Measurements from ENCODE around the gene RNF43.
"Not testable (repeated sequence)": the region's sequence is repeated elsewhere in the genome, so short reads cannot be mapped to it uniquely, and the experiment has no call there.

RNF43 gene

DNA sequence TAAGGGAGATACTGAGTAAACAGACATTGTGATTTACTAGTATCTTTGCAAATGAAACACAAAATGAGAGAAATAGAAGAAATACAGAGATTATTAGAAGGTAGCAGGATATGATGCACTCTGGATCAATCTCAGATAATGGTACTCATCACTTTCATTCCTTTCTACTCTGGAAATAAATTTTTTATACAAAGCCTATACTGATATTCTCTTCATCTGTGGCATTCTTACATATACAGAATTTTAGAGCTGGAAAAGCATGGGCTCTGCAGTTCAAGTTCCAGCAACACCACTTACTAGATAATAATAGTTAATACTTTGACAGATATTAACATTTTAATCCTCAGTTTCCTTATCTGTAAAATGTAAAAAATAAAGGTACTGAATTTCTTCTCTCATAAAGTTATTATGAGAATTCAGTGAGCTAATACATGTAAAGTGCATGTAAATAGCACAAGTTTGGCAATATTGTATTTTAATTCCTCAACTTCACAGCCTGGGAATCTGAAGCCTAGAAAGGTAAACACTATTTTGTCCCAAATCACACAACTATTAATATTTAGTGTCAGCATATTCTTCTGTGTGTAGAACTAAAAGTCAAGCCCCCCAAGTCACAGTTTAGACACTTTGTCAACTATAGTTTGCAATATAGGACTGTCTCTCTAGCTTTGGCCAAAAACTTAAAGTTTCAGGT is 6.5 kb downstream of the RNF43 start:
- in situ Hi-C loops (cut with HindIII; ENCODE audit: low sequenced_read_pairs): no loop called here

DNA sequence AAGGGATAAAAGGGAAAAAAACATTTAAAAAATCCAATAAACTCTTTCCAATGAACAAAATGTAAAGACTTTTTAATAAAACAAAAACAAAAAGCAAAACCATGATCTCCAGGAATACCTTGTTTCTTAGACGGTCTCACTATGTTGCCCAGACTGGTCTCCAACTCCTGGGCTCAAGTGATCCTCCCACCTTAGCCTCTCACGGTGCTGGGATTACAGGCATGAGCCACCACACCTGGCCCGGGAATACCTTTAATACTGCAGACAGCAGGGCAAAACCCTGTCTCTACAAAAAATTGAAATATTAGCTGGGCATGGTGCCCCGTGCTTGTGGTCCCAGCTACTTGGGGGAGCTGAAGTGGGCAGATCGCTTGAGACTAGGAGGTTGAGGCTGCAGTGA is 7.9 kb downstream of the RNF43 start:
- in situ Hi-C loops (cut with HindIII; ENCODE audit: low sequenced_read_pairs): no loop called here

DNA sequence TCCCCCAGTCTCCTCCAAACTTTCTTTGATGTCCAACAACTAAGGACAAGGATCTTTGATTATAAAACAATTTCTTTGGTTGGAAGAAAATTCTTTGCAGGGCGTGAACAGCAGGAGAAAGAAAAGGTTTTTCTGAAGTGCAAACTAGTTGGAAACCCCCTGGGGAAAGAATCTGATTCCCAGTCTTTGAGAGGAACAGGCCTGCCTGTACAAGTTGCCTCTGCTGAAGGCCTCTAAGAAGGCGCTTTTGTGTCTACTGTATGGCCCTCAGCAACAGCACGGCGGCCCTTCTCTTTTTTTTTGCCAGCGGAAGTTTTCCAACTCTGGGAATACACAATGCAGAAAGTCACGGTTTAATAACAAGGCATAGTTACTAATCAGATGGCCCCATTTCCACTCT is 14.0 kb downstream of the RNF43 start:
- in situ Hi-C loops (cut with HindIII; ENCODE audit: low sequenced_read_pairs): no loop called here

DNA sequence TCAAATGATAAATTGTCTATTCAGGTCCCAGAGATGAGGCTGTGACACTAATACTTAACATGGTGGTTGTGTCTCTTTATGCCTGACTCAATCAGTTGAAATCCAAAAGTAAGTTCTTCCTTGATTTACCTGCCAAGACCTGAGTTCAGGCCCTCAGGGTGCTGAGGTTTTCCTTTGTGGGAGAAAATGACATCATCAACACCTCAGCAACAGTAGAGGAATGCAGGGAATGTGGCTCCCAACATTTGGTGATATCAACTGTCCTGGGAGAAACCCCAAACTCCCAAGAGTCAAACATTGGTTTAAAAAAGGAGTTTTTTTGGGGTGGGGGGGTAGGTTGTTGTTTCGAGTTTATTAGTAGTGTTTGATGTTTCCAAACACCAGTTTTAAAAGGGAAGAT is 14.7 kb downstream of the RNF43 start:
- in situ Hi-C loops (cut with HindIII; ENCODE audit: low sequenced_read_pairs): no loop called here

DNA sequence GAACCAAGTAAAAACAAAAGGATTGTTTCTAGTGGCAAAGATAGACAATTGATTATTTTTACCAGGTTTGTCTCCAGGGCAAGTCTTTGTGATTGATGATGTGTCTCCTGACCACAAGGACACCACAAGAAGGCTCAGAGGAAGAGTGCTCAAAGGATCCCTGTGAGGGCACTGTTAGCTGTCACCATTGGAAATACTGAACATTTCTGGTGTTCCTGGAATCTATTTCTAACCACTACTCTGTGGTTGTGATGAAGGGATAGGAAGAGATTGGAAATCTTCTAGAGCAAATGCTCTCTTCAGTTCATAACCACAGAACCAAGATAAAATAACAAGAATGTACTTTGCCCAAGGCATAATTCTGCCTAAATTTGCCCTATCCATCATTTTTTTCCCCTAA is 15.3 kb downstream of the RNF43 start:
- in situ Hi-C loops (cut with HindIII; ENCODE audit: low sequenced_read_pairs): no loop called here

DNA sequence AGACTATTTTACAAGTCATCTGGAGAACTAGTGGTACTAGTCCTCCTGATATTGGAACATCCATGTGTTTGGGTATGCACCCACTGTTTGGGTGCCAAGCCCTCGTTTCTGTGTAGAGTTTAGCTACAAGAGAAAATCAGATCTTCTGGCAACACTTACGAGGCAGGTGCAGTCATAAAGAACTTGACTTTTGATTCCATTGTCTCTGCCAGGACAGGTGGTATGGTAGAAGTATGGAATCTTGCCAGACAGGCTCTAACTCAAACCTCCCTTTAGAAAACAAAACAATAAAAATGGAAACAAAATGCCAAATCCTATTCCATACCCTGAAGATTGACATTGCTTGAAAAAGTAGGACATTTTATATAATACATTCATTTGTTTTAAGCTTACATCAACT is 16.0 kb downstream of the RNF43 start:
- in situ Hi-C loops (cut with HindIII; ENCODE audit: low sequenced_read_pairs): no loop called here

DNA sequence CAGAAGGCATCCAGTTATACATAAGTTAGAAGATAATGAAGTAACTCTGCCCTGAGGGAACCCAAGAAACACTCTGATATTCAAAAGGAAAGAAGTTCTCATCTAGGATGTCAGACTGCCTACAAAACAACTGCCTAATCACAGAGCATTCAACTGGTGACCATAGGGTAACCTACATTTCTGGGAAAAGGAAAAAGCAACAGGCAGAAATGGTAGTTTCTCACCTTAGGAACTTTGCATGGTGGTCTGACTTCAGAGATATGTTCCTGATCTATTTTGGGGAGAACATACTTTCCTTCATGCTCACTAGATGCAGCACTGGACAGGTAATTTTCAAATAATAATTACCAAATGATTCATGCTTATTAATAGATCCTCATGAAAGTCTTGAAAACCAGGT is 16.5 kb downstream of the RNF43 start:
- in situ Hi-C loops (cut with HindIII; ENCODE audit: low sequenced_read_pairs): no loop called here

DNA sequence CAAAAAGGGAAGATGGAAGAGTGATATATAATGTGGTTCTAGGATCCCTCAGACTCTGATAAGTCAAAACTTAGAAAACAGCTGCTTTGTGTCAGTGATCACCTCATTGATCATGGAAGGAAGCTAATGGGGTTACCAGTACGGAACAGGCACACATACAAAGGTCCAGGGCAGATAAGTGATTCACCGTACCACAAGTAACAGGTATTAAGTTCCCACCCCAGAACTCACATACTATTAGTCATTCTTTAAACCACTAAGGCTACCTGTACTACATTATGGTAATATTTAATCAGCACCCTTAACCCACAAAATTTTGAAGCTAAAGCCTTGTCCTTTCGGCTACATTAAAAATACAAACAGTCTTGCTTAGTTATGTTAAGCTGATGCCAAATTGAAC is 17.4 kb downstream of the RNF43 start:
- in situ Hi-C loops (cut with HindIII; ENCODE audit: low sequenced_read_pairs): no loop called here

DNA sequence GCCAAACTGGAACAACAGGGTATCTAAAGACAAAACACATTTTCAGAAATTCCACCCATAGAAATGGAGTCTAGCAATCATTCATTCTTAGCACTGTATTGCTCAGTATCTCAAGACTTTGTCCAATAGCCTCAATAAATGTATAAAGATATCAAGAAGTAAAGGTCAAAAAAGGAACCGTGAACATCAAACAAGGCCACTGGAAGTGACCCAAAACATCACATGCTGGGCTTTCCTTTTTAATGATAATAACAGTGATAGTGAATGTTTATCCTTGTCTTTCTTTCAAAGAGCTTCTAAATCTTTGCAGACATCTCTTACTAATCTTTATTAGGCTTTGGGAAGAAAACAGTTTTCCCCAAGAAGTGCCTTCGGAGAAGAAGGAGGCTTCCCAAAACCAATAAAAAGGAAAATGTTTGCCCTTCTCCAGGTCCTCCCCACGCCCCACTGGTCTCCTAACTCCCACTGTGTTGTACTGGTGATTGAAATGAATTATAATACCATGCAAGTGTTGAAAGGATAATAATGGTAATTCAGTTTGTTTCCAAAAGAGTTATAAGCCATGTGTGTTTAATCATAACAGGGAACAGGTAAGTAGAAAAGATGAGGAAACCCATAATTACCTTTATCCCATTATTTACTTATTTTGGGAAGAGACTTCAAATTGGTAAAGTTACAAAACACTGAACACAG is 18.6 kb downstream of the RNF43 start:
- in situ Hi-C loops (cut with HindIII; ENCODE audit: low sequenced_read_pairs): no loop called here

DNA sequence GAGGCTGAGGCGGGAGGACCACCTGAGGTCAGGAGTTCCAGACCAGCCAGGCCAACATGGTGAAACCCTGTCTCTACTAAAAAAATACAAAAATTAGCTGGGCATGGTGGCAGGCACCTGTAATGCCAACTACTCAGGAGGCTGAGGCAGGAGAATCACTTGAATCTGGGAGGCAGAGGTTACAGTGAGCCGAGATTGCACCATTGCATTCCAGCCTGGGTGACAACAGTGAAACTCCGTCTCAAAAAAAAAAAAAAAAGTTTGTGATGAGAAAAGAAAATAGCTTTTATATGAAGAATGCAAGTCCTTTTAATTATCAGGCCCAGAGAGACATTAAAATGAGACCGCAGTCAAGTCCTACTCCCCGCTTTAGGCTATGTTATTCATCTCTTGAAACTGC is 19.9 kb downstream of the RNF43 start:
- in situ Hi-C loops (cut with HindIII; ENCODE audit: low sequenced_read_pairs): not testable (repeated sequence)

DNA sequence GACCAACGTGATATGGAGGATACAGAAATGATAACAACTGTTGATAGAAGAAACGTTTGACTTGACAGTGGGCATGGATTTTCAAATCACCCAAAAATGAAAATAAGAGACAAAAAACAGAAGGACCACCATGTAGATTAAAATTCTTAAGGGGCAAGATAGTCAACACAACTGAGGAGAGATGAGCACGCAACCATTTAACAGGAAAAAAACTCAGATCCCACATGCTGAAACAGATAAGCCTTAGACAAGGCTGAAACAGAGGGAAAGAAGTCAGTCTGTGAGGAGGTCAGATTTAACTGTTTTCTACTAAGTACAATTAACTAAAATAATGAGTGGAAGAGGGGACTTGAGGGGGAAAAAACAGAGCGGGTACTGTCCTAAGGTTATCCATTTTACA is 21.2 kb downstream of the RNF43 start:
- in situ Hi-C loops (cut with HindIII; ENCODE audit: low sequenced_read_pairs): no loop called here

DNA sequence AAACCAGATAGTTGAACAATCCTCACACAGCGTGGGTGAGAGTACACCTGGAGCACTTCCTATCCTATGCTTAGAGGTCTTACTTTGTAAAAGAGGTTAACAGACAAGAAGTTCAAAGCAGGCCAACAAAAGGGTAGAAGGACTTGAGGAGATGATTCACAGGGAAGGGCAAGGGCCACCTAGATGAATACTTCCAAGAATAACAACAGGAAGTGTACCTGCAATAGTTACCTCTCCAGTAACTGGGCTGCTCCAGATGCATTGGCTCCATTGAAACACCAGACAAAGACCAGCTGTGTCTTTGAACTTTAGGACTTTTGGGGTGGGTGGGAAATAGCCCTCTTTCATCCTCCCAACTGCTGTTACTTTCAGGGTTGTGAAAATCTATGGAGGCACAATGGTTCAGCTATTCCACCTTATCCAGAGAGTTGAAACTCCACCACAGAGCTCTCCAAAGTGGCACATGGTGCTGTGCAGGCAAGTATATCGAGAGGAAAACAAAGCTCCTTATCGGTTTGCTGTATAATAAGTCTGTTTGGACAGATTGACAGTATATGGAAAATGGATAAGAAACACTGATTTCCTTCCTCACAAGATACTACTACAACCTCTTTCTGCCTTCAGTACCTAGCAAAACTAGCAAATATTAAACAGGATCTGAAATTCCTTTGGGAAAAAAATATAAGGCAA is 22.7 kb downstream of the RNF43 start:
- in situ Hi-C loops (cut with HindIII; ENCODE audit: low sequenced_read_pairs): no loop called here

DNA sequence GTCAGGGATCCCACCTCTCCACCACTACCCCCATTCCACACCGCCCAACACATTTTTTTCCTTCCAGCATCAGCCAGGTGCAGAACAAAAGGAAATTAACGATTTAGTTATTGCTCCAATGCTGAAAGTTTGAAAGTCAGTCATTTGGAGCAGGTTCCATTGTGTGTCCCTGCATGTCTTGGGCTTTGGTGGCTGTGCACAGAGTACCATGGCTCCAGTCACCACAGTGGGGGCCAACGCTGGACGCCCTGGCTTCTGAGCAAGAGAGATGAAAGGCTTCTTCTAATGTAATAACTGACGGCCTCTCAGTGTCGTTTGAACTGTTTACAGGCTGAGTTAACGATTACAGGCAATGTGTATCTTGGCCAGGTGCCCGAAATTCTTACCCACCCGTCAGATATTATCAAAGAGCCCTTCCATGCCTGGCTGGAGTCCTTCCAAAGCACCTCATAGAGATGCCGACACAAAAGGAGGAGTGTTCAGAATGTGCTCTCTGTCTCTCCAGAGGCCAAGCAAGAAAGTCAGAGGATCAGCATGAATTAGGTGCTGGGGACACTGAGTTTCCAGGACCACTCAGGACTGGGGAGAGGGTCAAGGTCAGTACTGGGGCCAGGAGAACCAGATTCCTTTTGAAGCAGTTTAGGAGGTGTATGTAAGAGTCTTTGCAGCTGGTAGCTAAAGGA is 25.9 kb downstream of the RNF43 start:
- in situ Hi-C loops (cut with HindIII; ENCODE audit: low sequenced_read_pairs): no loop called here

DNA sequence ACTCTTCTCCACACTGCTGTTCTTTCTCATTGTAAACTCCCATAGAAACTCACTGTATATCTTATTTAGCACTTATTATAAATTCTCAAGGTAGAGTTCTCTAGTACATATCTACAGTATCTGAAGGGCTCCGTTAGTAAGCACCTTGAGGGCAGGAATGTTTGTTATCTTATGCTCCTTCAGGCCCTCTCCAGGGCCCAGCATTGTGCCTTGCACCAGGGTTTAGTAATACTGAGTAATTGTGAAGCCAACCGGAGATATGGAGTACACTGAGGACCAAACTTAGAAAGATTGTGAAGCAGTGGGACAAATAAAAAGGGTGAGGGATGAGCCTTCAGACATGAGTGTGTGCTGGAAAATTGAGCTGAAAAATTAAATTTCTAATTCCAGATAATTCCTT is 26.4 kb downstream of the RNF43 start:
- in situ Hi-C loops (cut with HindIII; ENCODE audit: low sequenced_read_pairs): no loop called here

DNA sequence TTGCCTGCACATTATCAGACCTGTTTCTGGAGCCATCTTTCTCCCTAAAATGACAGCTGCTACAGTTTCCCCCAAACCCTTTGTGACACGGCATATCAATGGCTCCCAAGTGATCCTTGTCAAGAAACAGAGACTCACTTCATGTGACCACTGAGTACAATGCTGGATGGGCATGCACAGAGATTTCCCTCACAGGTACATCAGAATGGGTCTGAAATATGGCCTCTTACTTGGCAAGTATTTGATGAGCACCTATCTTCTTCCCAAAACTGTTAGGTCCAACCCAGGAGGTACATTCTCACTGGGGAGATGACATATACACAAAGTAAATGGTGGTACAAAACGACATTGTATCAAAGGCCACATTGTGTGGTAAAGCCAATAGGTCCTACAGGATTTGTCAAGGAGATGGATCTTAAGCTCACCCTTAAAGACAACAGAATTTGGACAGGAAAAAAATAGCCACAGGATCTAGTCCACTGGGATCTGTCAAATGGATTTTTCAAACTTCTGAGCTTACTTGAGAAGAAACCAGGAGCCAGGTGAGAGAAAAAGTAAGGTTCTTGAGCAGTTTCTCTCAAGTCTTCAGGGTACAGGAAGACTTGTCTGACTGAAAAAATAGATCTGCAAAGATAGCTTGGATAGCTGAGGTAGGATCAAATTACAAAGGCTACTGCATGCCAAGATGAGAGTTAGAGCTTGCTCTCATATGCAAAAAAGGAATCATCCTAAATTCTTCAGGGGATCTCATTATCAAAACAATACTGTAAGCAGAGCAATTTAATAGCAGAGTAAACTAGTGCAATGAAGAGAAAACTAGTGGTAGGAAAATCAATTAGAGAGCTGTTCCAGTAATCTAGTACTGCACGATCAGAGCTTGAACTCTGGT is 28.8 kb downstream of the RNF43 start:
- in situ Hi-C loops (cut with HindIII; ENCODE audit: low sequenced_read_pairs): no loop called here

DNA sequence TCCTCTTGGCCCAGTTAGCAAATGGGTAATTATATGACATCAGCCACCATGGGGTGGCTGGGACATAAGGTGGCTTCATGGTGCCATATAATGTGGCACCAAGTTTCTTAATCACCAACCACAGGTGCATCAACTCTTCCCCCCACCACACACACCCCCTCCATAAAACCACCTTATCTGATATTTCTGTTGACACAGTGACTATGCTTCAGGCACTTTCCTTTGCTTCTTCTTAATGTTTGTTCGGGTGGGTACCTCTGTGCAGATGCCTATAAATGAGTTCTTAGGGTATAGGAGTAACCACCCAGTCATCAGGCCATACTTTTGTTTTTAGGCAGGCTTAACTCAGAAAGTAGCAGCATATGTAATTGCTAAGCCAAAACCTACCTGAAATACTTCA is 29.5 kb downstream of the RNF43 start:
- in situ Hi-C loops (cut with HindIII; ENCODE audit: low sequenced_read_pairs): no loop called here

DNA sequence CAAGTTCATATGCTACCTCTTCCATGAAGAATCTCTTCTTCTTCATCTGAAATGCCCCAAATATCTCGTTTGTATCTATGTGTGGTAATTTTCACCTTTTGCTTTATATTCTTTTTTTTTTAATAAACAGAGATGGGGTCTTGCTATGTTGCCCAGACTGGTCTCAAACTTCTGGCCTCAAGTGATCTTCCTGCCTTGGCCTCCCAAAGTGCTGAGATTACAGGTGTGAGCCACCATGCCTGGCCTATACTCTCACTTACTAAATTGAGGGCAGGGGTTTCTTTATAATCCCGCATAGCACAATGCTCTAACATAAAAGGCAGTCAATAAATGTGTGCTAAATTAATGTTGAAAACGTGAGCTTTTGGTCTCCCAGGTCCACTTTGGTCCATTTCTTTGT is 30.6 kb downstream of the RNF43 start:
- in situ Hi-C loops (cut with HindIII; ENCODE audit: low sequenced_read_pairs): no loop called here

DNA sequence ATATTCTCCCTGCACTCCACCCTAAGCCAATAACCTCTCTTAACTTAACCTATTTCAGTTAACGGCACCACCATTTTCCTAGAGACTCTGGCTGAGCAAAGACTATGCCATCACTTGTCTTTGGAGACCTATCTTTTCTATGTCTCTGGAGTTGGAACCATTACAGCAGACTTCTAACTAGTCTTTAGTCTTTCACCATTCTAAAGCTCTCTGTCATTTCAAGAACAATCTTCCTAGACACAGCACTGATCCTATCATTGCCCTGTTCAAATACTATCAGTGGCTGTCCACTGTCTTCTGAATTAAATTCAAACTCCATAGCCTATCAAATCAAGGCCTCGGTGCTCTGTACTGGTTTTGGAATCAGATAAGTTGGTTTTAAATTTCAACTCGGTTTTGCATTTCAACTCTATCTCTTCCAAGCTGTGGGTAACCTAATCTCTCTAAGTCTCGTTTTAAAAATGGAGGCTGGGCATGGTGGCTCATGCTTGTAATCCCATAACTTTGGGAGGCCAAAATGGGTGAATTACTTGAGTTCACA is 31.9 kb downstream of the RNF43 start:
- in situ Hi-C loops (cut with HindIII; ENCODE audit: low sequenced_read_pairs): no loop called here

DNA sequence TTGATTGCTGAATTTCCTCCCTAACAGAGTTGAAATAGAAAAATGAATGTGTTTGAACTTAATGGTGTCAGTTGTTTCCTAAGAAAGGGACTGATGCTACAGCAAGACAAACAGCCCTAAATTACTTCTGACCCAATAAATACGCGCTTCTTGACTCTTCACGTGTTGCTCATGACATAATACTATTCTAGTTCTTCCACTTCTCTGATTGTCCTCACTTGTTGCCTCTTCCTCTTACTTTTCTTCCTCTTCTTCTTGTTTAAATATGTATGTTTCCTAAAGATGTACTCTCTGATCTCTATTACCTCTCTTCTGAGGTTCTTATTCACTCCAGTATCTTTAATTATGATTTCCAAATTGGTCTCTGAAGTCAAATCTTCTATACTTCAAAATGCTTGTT is 32.4 kb downstream of the RNF43 start:
- in situ Hi-C loops (cut with HindIII; ENCODE audit: low sequenced_read_pairs): no loop called here

DNA sequence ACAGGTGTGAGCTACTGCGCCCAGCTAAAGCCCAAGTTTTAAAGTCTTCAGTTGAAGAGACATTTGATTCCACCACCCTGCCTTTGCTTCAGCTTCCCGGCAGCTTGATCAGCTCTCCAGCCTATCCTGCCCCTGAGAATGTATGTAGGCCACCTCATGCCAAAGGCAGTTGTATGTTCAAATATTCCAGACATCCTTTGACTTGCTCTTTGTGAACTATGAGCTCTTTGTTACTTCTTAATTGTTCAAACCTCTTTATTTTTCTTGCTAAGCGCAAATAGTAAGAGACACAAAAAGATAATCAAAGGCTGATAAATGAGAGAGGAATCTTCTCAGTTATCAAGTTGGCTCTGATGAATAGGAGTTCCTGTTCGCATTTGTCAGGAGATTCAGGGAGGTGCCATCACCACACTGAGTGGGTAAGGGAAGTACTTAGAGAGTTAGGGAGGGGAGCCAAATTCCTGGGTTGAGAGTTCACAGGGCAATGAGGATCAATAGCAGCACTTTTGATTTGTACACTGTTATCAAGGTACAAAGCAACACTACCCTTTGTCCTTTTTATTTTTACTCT is 33.4 kb downstream of the RNF43 start:
- in situ Hi-C loops (cut with HindIII; ENCODE audit: low sequenced_read_pairs): no loop called here
